Panc1 (cell line): Measurements from ENCODE around the gene AMPH. TPM values are rescaled to one million over a fixed set of nuclear protein-coding genes. Genes with fewer than 3 reads are reported as not detected.

ENCODE experiments used
- ATAC-seq: fragments of 200-7000 bp; cut with Tn5 transposase; 2 replicates; pipeline ENCODE4 v1.9.1; 2020; ENCODE audit warnings: mild to moderate bottlenecking, moderate library complexity
- BruUV-seq: library from RNA; stranded (reverse); fragments of 400-500 nt; replicated peaks from 2 replicates; lab custom pipeline; 2021; lab: Mats Ljungman, UMichigan
- CTCF ChIA-PET: fragments of 300-600 bp; sonication (Branson Sonifier 250); formaldehyde crosslinking; loops from one replicate; lab custom pipeline; 2022; ENCODE audit warnings: antibody characterized with exemption; lab: Charles Lee
- POLR2A ChIA-PET: fragments of 300-600 bp; sonication (Branson Sonifier 250); formaldehyde crosslinking; loops from one replicate; lab custom pipeline; 2022; ENCODE audit warnings: antibody characterized with exemption; lab: Charles Lee
- DNase-seq: peaks from one replicate; pipeline ENCODE4 v3.0.0-alpha.2; 2010; ENCODE audit warnings: low read depth, low spot score
- H3K27ac ChIP-seq: 2 replicates; pipeline ENCODE4 v1.5.1; 2011; ENCODE audit warnings: mild to moderate bottlenecking, low read length, inconsistent platforms
- H3K27me3 ChIP-seq: fragments of 200-500 bp; sonication (Bioruptor generic); 2 replicates; pipeline ENCODE4 v1.6.0; 2014; ENCODE audit warnings: low read length, inconsistent platforms; ENCODE audit not compliant: control insufficient read depth, insufficient read depth
- H3K36me3 ChIP-seq: fragments of 200-500 bp; sonication (Bioruptor generic); 2 replicates; pipeline ENCODE4 v1.5.1; 2014; ENCODE audit warnings: inconsistent platforms, mild to moderate bottlenecking, low read length, moderate library complexity; ENCODE audit not compliant: control insufficient read depth, insufficient read depth
- H3K4me1 ChIP-seq: 2 replicates; pipeline ENCODE4 v1.5.1; 2011; ENCODE audit warnings: inconsistent platforms, mild to moderate bottlenecking, low read length, moderate library complexity; ENCODE audit not compliant: control insufficient read depth, insufficient read depth
- H3K4me3 ChIP-seq, 2 experiments: 2 replicates each; pipeline ENCODE4 v1.5.1; 2011 to 2012; ENCODE audit warnings: low read depth in 2 of 2, low read length in 2 of 2, mild to moderate bottlenecking in 2 of 2, inconsistent platforms in 1 of 2, moderate library complexity in 1 of 2
- H3K9me3 ChIP-seq: fragments of 200-500 bp; sonication (Bioruptor generic); 2 replicates; pipeline ENCODE4 v1.5.1; 2014; ENCODE audit warnings: low read depth, mild to moderate bottlenecking, inconsistent platforms, low read length, moderate library complexity; ENCODE audit not compliant: control insufficient read depth, insufficient read depth
- POLR2AphosphoS5 ChIP-seq: IDR thresholded peaks from 2 replicates; pipeline ENCODE4 v1.6.1; 2012; ENCODE audit warnings: mild to moderate bottlenecking, low read depth, low read length, moderate library complexity
- REST ChIP-seq, 2 experiments: IDR thresholded peaks; 2 replicates each; pipeline ENCODE4 v1.6.1; 2011 to 2012; ENCODE audit warnings: low read depth in 2 of 2, control low read depth in 1 of 2, low read length in 1 of 2, mild to moderate bottlenecking in 1 of 2, moderate library complexity in 1 of 2; ENCODE audit not compliant: insufficient read depth in 1 of 2
- SIN3A ChIP-seq: IDR thresholded peaks from 2 replicates; pipeline ENCODE4 v1.6.1; 2012; ENCODE audit warnings: low read depth, mild to moderate bottlenecking, low read length, moderate library complexity, borderline replicate concordance; ENCODE audit not compliant: insufficient read depth
- TCF7L2 ChIP-seq: IDR thresholded peaks from 2 replicates; pipeline ENCODE4 v1.6.1; 2011; ENCODE audit warnings: mild to moderate bottlenecking, low read depth, low read length, inconsistent platforms
- in situ Hi-C: cut with HindIII; loops from 2 replicates; pipeline ENCODE4 v1.10.0; 2016; ENCODE audit warnings: low sequenced_read_pairs, low pct_unique_long_range_greater_than_20kb
- intact Hi-C: fragments of 100-400 bp; cut with micrococcal nuclease; formaldehyde crosslinking; loops from one replicate; pipeline ENCODE4 v1.10.0; 2022; ENCODE audit not compliant: unreplicated experiment
- total RNA-seq: library from RNA; stranded (reverse); gene quantifications from one replicate; pipeline ENCODE4 v1.2.1, GENCODE V29; 2021; ENCODE audit not compliant: unreplicated experiment
- TF ChIP-seq, protein P1 (sequence below): fragments of 450-650 bp; IDR thresholded peaks from 2 replicates; pipeline ENCODE4 v1.5.1; 2017; ENCODE audit warnings: mild to moderate bottlenecking

The AMPH gene
- total RNA-seq, 1 experiment from 2014 or later, result not detected

DNA sequence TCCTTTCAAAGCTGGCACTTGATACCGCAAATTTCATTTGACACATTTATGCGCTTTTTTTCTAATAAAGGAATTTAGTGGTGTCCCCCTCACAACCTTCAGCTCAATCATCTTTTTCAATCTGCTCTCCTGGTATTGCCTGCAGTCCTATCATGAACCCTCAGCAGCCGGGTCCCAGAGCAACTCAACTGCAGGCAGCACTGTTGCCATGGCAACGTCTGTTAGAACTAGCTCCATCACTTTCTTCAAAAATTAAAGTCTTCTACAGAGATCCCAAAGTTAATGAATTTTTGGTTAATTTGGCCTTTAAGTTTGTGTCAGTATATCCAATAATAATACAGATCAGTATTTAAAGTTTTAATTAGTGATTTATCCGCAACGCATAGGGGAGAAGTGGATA lies 221.6 kb downstream of the AMPH start:
- no peak for TF ChIP-seq TCF7L2
- TF ChIP-seq, protein P1, sequence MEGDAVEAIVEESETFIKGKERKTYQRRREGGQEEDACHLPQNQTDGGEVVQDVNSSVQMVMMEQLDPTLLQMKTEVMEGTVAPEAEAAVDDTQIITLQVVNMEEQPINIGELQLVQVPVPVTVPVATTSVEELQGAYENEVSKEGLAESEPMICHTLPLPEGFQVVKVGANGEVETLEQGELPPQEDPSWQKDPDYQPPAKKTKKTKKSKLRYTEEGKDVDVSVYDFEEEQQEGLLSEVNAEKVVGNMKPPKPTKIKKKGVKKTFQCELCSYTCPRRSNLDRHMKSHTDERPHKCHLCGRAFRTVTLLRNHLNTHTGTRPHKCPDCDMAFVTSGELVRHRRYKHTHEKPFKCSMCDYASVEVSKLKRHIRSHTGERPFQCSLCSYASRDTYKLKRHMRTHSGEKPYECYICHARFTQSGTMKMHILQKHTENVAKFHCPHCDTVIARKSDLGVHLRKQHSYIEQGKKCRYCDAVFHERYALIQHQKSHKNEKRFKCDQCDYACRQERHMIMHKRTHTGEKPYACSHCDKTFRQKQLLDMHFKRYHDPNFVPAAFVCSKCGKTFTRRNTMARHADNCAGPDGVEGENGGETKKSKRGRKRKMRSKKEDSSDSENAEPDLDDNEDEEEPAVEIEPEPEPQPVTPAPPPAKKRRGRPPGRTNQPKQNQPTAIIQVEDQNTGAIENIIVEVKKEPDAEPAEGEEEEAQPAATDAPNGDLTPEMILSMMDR, result no peak
- TF ChIP-seq SIN3A, result no peak
- no peak for TF ChIP-seq REST (IDR thresholded peaks at IDR 0.05; ENCODE audit: insufficient read depth in 1 of 2, low read depth in 2 of 2, low read length in 1 of 2)
- TF ChIP-seq POLR2AphosphoS5, result no peak
- BruUV-seq, result no TSS peak
- ChIA-PET POLR2A (no interaction called here), CTCF (interaction anchor here (0.6 kb wide), 1 partner anchor 162 kb away, joined by 3 read pairs; no protein-coding TSS in a partner anchor)
- ATAC-seq (no peak), DNase-seq (no peak)
- H3K27me3 ChIP-seq, result 0 out of 2 replicates have a peak, but pooled peaks cover 4% of the 10 kb centered on the region
- H3K4me3 ChIP-seq, result no peak overlapping the region
- in situ Hi-C loops, result no loop called here
- intact Hi-C loops, result no loop called here
- no peak overlapping the region for H3K27ac ChIP-seq
- H3K9me3 ChIP-seq, result no peaks in the 10 kb centered on the region
- H3K4me1 ChIP-seq, result no peaks in the 10 kb centered on the region
- no peaks in the 10 kb centered on the region for H3K36me3 ChIP-seq

DNA sequence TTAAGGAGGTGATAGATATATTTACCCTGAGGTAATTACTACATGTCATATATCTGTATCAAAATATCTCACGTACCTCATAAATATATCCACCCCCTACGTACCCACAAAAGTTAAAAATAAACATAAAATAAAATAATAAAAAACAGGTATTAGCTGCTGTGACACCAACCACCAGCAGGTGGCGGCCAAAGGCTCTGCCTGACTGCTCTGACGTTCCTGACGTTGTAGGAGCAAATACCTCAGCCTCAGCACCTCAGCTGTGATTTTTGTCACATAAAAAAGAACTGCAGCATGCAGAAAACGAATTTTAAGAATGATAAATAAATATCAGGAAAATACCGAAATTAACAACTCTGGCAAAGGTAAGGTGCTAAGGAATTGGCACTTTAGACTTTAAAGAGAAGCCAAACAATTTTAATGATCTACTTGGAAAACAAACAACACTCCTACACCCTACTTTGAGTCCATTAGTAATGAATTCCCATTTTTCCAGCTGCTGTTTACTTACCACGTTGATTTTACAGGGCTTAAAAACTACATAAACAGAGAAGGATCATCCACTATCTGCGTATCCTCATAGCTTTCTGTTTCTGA lies 232.3 kb downstream of the AMPH start:
- TF ChIP-seq REST (IDR thresholded peaks at IDR 0.05; ENCODE audit: insufficient read depth in 1 of 2, low read depth in 2 of 2, low read length in 1 of 2) (no peak), TCF7L2 (no peak), POLR2AphosphoS5 (no peak), SIN3A (no peak)
- TF ChIP-seq, protein P1, result peak; percentile 99
- in situ Hi-C loops, result no loop called here
- ChIA-PET POLR2A (no interaction called here), CTCF (interaction anchor here (0.6 to 1.2 kb wide), 4 partner anchors 36 to 1120 kb away, joined by 3 to 6 read pairs (median 4); no protein-coding TSS in a partner anchor)
- Histone ChIP-seq H3K4me3 (no peak overlapping the region), H3K27me3 (peaks cover 6% of the 10 kb centered on the region), H3K9me3 (no peaks in the 10 kb centered on the region), H3K27ac (no peak overlapping the region), H3K4me1 (0 out of 2 replicates have a peak, but pooled peaks cover 2% of the 10 kb centered on the region), H3K36me3 (no peaks in the 10 kb centered on the region)
- DNase-seq (peak; percentile 27), ATAC-seq (peak; percentile 77; the same call in 1 of the 2 replicates)
- no TSS peak for BruUV-seq
- intact Hi-C loops, result loop anchor here (2.0 to 10.0 kb wide), 3 partner anchors 262 to 1126 kb away; no protein-coding TSS in a partner anchor
